ENCODE measurements around the gene GADL1.

Gene GADL1

DNA sequence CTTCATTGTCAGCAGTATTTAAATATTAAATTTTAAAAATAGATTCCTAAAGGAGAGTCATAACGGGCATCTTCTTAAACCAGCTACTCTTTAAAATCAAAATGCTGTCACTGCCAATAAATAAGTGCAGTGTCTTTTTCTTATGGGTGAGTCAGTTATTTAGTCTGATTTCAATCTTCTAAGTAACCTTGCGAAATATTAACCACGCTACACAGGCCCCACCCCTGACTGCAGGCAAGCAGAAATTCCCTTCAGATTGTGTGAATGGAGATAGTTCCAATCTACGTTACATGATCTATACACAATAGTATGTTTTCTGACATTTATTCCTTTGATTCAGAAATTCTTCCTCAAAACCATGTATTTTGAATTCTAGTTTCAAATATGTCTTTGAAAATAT, 141.5 kb downstream of the GADL1 start:
- peak; percentile 88 for FAIRE-seq

- no peak for FAIRE-seq
These were observed 142.0 kb downstream of the GADL1 start for GRCh38 chr3:30752491-30752890.

DNA sequence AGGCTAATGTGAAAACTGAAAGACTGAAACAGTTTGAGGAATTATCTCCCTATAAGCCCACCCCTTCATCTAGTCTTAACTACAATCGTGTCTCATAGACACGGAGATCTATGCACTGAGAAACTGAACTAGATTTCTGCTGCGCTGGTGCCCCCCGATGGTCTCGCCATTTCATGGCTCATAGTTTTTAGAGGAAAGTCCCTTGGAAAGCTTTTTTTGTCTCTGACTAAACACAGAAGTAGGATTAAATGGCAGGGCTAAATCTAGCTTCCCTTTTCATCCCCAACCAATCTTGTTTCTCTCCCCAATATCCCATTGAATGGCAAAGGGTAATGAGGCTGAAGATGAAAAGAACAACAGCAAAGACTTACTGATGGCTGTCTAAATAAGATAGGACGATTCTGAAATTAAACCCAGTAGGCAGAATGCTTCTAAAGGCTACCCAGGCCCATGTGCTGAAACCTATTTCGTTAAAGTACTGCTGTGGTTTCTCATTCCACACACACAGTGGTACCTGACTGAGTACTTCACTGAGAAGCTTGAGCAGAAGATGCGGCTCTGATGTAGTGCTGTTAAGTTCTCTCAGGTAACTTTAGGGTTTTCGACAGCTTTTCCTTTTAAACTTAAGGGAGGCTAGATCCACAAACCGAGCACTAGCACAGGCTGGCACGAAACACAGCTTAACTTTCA, 142.7 kb downstream of the GADL1 start:
- peak; percentile 59 for FAIRE-seq

DNA sequence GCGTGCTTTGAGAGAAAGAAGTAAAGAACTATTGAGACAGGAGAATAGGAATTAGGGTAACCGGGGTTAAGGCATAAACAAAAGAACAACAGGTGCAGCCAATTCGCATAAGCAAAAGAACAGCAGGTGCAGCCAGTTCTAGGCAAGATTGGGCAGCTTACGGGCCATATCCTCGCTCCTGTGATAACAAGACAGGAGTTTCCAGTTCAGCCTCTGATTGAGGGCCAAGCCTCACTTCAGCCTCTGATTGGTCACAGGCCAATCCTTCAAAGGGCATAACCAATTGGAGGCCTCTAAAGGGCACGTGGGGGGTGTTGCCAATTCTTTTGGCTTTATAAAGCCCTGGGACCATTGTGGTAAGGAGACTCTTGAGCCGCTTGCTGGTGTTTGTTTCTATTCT, 143.5 kb downstream of the GADL1 start:
- no peak for FAIRE-seq

DNA sequence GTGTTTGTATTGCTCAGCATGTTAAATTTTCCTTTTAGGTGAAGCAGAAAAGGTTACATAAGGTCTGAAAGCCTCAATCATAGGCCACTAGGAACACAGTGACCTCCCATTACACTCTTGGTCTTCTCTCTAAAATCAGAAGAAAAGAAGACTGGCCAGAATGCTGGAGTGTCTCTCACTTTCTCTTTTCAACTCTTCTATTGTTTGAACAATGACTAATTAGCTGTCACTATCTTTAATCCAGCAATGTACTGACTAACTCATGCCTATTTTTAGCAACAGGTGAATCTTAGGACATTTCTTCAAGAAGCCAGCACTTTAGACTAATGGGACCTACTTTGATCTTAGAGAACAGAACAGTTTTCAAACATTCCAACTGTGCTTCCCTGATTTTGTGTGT, 145.2 kb downstream of the GADL1 start:
- FAIRE-seq, result no peak

DNA sequence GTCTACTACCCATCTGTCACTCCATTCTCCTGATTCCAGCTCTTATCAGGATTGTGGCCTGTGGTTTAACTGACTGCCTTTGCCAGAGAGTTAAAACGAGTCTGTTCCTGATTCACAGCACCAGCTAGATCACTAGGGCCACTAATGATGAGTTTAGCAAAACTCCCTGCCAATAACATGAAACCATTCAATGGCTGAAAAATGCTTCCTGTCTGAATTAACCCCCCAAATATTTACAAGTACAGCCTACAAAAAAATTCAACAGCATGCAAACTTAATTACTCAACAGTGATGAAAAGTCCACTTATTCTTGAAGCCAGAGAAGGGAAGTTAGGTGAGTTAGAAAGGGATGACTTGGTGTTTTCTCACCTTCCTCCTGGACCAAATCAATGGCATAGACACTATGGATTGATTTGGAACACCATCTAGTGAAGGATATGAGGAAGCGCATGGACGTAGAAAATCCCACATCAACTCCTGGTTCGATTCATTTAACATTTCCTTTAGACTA, 146.6 kb downstream of the GADL1 start:
- peak; percentile 97 for FAIRE-seq

- FAIRE-seq, result no peak
These were observed 150.7 kb downstream of the GADL1 start for GRCh38 chr3:30743641-30744317.

DNA sequence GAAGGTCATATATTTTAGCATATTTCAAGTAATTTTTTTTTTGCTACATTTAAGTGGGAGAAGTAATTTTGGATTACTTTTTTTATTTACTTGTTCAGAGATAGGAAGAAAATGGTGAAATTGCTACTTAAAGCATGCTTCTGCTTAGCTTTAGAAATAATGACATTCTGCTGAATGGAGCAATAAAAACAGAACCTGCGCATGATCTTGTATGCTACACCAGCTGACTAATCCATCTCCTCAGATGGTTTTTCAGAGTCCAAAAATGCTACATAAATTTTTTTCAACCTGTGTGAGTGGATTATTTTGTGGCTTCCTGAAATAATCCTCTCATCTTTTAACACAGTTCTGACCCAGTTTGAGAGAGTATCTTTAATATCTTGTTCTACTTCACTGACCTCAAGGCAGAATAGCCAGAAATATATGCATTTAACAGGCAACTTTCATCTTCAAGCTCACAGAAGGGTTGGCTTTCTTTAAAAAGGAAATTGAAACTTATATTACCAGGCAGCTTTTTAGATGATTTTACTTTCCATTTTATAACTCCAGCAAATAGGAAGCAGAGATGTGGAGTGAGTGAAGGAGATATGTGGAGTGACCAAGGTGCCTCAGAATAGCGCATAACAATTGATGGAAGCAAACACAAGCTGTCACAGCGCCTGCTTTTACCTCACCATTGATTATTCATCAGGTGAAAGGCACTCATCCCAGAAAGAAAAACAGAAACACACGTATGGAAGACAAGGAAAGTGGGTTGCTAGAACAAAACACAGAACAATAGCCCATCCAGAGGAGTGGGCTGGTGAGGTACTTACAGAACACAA, 151.5 kb downstream of the GADL1 start:
- FAIRE-seq, result peak; percentile 31

DNA sequence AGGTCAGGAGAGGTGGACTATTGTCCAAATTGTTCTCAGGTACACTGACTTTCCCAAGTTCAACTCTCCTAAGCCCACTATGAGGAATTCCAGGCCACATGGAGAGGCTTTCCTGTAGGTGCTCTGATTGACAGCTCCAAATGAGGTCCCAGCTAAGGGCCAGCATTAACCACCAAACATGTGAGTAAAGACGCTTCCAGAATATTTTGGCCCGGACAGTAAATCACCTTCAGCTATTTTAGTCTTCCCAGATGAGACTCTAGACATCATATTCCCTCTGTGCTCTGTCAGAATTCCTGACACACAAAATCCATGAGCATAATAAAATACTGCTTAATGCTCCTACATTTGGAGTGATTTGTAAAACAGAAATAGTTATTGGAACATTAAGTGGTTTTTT, 152.6 kb downstream of the GADL1 start:
- no peak for FAIRE-seq

GRCh38 chr3:30738605-30739004, 155.9 kb downstream of the GADL1 start:
- no peak for FAIRE-seq

- no peak for FAIRE-seq
These were observed 156.5 kb downstream of the GADL1 start for GRCh38 chr3:30737743-30738499.

DNA sequence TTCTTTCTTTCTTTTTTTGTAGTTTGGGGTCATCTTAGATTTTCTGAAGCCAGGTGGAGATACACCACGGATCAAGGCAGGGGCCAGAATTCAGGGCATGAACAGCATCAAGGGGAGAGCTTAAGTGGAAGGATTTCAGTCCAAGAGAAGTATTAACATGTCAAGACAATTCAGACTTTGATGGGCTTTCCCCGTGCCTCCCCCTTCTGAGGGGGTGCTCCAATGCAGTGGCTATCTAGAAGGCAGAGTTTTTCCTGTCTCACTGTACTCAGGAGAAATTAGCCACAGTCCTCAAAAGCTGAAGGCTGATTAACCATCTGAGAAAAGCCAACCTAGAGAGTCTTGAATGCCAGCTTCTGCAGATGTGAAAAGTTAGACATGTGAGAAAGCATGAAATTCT, 160.8 kb downstream of the GADL1 start:
- no peak for FAIRE-seq

DNA sequence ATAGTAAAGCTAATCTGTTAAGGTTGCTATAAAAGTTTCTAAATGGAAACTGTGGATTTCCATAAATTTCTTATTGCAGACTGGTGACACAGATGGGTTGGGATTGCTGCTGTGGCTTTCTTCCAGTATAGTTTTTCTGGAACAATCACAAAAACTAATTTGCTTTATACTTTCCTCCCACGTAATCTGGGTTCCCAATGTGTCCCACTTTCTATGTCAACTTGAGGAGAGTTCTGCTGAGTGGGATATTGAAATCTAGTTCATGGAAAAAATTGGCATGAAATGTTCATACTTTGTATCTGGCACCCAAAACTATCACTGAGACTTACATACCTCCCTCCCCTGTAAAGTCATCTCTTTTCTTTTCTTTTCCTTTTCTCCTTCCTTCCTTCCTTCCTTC, 161.3 kb downstream of the GADL1 start:
- no peak for FAIRE-seq

DNA sequence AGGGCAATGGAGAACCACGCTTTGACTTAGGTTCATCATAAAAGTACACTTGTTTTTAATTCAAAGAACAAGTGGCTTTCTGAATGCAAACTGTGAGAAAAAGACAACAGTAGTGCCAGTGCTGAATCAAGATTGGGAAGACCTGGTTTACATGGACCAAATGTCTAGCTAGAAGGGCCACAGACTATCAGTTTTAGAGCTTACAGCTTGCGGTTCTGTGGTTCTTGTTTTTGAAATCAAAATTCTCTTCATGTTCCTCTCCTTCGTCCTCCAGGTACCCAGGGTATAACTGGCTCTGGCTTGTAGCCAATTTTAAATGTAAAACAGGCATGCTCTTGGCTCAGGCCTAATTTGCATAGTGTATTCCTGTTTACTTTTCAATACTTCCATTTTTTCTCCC, 163.5 kb downstream of the GADL1 start:
- no peak for FAIRE-seq

- no peak for FAIRE-seq
These were observed 164.5 kb downstream of the GADL1 start for GRCh38 chr3:30729936-30730335.

DNA sequence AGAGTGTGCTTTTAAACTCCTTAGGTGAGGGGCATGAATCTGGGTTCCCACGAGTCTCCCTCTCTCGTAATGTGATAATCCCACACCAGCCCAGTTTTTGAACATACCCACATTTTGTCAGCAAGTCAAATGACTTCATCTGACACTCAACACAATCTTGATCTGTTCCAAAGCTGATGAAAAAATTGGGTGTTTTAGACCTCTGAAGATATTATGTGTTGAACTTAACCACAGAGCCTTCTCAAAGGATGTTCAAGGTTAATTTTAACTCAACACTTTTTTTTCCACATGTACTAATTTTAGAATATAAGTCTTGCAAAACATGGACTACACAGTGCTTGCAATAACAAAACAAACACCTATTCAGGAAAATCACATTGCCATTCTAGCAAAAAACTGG, 164.9 kb downstream of the GADL1 start:
- FAIRE-seq, result no peak

GRCh38 chr3:30728143-30728542, 166.3 kb downstream of the GADL1 start:
- no peak for FAIRE-seq

DNA sequence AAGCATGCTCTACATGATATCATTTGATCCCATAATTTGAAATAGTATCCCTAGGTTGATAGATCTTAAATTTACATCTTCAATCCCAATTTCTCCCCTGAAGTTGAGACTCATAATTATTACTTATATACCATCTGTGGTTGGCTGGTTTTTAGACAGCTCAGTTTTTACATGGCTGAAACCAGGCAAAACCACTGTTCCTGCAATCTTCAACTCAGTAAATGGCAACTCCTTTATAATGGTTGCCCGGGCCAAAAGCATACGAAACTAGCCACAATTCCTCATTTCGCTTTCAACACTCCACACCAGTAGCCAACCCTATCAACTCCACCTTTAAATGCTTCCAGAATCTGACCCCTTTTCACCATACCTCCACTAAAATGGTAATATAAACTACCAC, 169.6 kb downstream of the GADL1 start:
- FAIRE-seq, result no peak

DNA sequence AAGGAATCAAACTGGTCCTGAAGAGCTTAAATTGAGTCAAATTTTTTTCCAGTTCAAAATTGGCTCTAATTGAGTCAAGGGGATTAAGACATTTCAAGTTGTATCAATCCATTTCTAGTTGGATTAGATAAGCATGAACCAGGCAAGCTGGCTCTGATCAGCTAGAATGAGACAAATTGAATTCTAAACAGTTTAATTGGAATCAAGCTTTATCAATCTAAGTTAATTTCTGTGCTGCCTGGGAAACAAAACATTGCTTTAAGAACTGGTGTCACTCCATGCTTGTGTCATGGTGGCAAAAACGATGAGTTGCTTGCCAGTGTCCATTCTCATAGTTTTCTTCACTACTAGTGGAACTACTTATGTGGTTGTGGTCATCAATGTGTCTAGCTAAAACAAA, 171.2 kb downstream of the GADL1 start:
- FAIRE-seq, result no peak

- FAIRE-seq, result no peak
These were observed 173.2 kb downstream of the GADL1 start for GRCh38 chr3:30721314-30721634.

DNA sequence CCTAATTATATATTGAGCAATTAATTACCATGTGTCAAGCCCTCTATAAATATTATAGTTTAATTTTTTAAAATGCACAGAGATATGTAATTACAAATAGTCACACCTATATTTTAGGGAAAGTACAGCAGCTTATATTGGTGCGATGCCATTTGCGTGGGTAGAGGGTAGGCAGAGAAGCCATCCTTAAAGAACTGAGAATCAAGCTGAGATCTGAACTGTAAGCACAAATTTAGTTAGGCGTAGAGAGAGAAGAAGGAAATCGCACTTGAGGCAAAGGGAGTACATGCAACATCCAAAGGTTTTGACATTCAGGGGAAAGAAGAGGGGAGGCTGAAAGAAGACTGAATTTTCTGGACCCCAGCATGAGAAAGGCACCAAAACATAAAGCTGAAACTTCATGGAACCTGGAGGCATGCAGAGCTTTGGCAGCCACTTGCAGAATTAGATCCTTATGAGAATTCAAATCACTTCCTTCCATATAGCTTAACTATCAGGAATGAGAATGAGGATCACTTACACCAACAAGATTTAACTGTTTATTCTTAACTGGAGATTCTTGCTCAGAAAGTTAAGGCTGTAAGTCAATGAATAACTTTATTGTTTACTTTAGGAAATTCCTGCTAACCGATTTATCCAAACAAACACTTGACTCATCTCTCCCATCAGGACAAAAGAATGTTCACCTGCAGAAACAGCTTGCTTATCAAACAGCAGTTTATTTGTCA, 173.7 kb downstream of the GADL1 start:
- FAIRE-seq, result peak; percentile 82

GRCh38 chr3:30719536-30719935, 174.9 kb downstream of the GADL1 start:
- FAIRE-seq, result no peak

Measured in TTC549 (cell line).